ENCODE data around the gene EHD1. TPM values are rescaled to one million over a fixed set of nuclear protein-coding genes. Genes with fewer than 3 reads are reported as not detected.
"Not testable (repeated sequence)": the region's sequence is repeated elsewhere in the genome, so short reads cannot be mapped to it uniquely, and the experiment has no call there.

Gene EHD1
- total and polyA plus RNA-seq, 4 donors = 40.9 to 102 (median 79.1) TPM

DNA sequence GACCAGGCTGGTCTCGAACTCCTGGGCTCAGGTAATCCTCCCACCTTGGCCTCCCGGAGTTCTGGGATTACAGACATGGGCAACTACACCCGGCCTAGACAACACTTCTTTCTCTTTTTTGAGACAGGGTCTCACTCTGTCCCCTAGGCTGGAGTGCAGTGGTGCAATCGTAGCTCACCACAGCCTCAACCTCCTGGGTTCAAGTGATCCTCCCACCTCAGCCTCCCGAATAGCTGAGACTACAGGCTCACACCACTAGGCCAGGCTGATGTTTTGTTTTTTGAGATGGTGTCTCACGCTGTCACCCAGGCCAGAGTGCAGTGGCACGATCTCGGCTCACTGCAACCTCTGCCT, 32.7 kb downstream of the EHD1 start:
- H3K36me3 ChIP-seq (ENCODE audit: control insufficient read depth, insufficient read depth, low read length); H3K9me3 ChIP-seq (ENCODE audit: control insufficient read depth, insufficient read depth, low read length); H3K27ac ChIP-seq (ENCODE audit: low read depth, low read length); DNase-seq (ENCODE audit: low read depth in 4 of 6, low spot score in 6 of 6); H3K4me3 ChIP-seq (ENCODE audit: low read depth, low read length): not testable (repeated sequence)
- peaks cover 14% of the 10 kb centered on the region for H3K27me3 ChIP-seq (ENCODE audit: control insufficient read depth, insufficient read depth, low read length)
- WGBS (ENCODE audit: insufficient coverage) = 91% methylated on average over 4 of the region's 8 CpGs
- H3K4me1 ChIP-seq (ENCODE audit: control insufficient read depth, insufficient read depth, low read length) = peaks cover 17% of the 10 kb centered on the region

DNA sequence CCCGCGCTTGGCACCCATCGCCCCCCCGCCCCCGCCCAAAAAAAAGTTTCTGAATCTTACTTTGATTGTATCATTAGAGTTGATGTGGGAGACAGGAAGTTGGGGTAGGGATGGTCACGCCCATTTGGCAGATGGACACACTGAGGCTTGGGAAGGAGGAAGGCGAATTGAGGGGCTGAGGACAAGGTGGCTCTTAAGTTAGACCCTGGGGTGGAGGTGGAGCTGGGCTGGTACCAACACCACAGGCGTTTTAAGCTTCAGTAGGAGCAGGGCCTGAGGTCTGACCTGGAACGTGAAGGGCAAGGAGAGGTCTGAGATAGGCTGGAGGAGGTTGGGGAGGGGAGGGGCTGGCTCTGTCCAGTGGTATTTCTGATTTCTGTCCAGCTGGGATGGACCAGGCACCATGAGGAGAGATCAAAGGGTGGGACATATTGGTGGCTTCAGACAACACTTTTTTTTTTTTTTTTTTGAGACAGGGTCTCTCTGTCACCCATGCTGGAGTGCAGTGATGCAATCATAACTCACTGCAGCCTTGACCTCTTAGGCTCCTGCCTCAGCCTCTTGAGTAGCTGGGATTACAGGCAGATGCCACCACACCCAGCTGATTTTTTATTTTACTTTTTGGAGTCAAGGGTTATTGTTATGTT, 33.2 kb downstream of the EHD1 start:
- 18% methylated on average over 9 of the region's 9 CpGs for WGBS (ENCODE audit: insufficient coverage)
- no peak overlapping the region for H3K4me3 ChIP-seq (ENCODE audit: low read depth, low read length)
- no peaks in the 10 kb centered on the region for H3K9me3 ChIP-seq (ENCODE audit: control insufficient read depth, insufficient read depth, low read length)
- no peak overlapping the region for H3K27ac ChIP-seq (ENCODE audit: low read depth, low read length)
- peaks cover 14% of the 10 kb centered on the region for H3K27me3 ChIP-seq (ENCODE audit: control insufficient read depth, insufficient read depth, low read length)
- H3K4me1 ChIP-seq (ENCODE audit: control insufficient read depth, insufficient read depth, low read length) = peaks cover 17% of the 10 kb centered on the region
- no peak for DNase-seq (ENCODE audit: low read depth in 4 of 6, low spot score in 6 of 6)
- H3K36me3 ChIP-seq (ENCODE audit: control insufficient read depth, insufficient read depth, low read length) = peaks cover 3% of the 10 kb centered on the region

DNA sequence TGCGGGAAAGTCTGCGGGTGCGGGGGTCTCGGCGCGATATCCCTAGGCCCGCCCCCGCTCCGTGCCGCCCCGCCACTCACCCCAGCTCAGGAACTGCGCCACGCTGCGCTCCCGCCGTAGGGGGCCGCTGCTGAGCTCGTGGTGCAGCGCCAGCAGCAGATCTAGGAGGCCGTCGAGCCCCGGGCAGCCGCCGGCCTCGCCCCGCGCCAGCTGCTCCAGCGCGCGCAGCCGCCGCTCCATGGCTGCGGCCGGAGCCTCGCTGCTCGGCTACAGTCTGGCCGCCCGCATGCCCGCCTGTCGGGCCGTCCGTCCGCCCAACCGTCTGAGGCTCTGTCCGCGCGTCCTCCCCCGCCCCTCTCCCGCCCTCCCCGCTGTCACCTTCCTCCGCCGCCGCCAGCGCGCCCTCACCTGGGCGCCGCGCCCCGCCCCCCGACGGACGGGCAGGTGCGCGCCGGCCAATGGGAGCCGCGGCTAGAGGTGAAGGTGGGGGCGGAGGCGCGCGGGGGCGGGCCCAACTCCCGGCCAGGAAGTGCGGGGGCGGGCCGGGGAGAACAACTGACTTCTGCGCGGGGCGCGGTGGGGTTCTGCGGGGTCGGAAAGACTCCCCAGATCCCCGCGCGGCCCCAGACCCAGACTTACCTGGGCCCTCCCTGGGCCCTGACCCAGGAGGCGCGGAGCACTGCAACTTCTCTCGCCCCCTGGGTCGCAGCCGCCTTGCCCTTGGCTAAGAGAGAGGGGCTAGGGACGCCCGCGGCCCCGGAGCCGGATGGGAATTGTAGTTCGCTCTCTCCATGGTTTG, 33.9 kb downstream of the EHD1 start, which contains the start of gene CDC42BPG:
Gene CDC42BPG, minus strand, starts transcription at position 324 of the 799 bp plus-strand sequence. Its CDS starts 84 bp downstream, at position 240.
- Histone ChIP-seq H3K4me3 (ENCODE audit: low read depth, low read length) (peak within 1 kb of the TSS; percentile 40), H3K36me3 (ENCODE audit: control insufficient read depth, insufficient read depth, low read length) (peaks cover 4% of the 10 kb centered on the region), H3K9me3 (ENCODE audit: control insufficient read depth, insufficient read depth, low read length) (no peaks in the 10 kb centered on the region), H3K4me1 (ENCODE audit: control insufficient read depth, insufficient read depth, low read length) (peaks cover 17% of the 10 kb centered on the region), H3K27ac (ENCODE audit: low read depth, low read length) (no peak within 1 kb of the TSS), H3K27me3 (ENCODE audit: control insufficient read depth, insufficient read depth, low read length) (peaks cover 14% of the 10 kb centered on the region)
- DNase-seq (ENCODE audit: low read depth in 4 of 6, low spot score in 6 of 6) = peak in 1 of 6 donors; percentile 63
- under 1% methylated on average over 91 of the region's 96 CpGs for WGBS (ENCODE audit: insufficient coverage)

DNA sequence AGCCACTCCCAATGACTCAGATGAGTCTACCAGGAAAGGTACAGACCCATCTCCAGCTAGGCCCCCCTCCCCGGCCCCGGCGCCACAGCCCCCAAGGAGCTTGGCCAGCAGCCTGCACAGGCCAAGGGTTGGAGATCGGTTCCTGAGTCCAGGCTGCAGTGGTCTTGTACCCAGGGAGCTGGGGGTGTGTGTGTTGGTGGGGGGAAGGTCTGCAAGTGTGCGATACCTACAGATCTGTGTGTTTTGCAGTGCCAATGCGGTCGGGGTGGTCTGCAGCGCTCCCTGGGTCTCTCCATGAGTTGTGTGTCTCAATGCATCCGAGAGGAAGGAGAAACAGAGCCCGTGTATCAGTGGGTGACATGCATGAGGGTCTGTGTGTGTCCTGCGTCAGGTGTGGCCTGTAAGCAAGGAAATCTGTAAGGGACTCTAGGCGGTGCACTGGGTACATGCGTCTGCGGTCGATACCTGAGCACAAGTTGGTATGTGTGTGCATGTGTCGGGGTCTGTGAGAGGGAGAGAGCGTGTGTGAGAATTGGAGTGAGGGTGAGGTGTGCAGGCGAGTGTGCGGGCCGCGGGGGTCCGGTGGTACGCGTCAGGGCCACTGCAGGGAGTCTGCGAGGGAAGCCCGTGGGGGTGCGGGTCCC, 34.6 kb downstream of the EHD1 start:
- H3K9me3 ChIP-seq (ENCODE audit: control insufficient read depth, insufficient read depth, low read length) = no peaks in the 10 kb centered on the region
- no peak overlapping the region for H3K27ac ChIP-seq (ENCODE audit: low read depth, low read length)
- H3K4me1 ChIP-seq (ENCODE audit: control insufficient read depth, insufficient read depth, low read length) = peaks cover 13% of the 10 kb centered on the region
- DNase-seq (ENCODE audit: low read depth in 4 of 6, low spot score in 6 of 6) = no peak
- peaks cover 4% of the 10 kb centered on the region for H3K36me3 ChIP-seq (ENCODE audit: control insufficient read depth, insufficient read depth, low read length)
- H3K27me3 ChIP-seq (ENCODE audit: control insufficient read depth, insufficient read depth, low read length) = peaks cover 14% of the 10 kb centered on the region
- 50% methylated on average over 27 of the region's 27 CpGs for WGBS (ENCODE audit: insufficient coverage)
- H3K4me3 ChIP-seq (ENCODE audit: low read depth, low read length) = no peak overlapping the region

DNA sequence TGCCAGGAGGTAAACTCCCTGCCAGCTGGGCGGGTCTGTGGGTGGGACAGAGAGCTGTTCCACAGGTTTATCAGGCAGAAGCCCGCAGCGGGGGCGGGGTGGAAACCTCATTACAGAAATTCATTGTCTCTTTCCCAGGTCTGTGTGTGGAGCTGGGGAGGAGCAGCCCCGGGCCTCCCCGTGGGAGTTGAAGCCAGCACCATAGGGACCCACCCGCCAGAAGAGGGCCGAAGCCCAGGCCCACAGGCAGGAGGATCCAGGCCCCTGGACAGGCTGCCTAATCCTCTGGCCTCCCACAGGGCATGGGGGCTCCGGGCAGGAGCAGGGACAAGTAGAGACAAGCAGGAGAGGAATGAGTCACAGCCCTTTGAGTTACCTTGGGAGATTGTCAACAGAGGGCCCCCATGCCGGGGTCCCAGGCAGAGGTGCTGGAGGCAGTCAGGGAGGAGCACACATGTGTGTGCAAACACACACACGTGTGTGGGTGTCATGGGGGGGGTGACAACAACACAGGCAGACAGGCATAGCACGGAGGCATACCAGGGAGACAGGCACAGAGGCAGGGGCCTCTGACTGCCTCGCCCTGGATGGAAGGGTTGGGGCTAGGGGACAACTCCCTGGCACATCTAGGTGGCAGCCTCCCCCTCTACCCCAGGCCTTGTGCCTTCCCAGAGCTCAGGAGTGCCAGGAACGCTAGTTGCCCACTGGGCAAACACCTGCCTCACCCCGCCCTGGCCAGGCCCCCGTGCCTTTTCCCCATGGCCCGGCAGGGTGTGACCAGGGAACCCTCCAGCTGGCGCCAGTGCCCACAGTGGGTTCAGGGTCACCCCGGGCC, 35.4 kb downstream of the EHD1 start:
- no peak for DNase-seq (ENCODE audit: low read depth in 4 of 6, low spot score in 6 of 6)
- Histone ChIP-seq H3K27me3 (ENCODE audit: control insufficient read depth, insufficient read depth, low read length) (peaks cover 14% of the 10 kb centered on the region), H3K36me3 (ENCODE audit: control insufficient read depth, insufficient read depth, low read length) (peaks cover 4% of the 10 kb centered on the region), H3K9me3 (ENCODE audit: control insufficient read depth, insufficient read depth, low read length) (no peaks in the 10 kb centered on the region), H3K4me1 (ENCODE audit: control insufficient read depth, insufficient read depth, low read length) (peaks cover 13% of the 10 kb centered on the region), H3K27ac (ENCODE audit: low read depth, low read length) (no peak overlapping the region), H3K4me3 (ENCODE audit: low read depth, low read length) (no peak overlapping the region)
- 75% methylated on average over 14 of the region's 19 CpGs for WGBS (ENCODE audit: insufficient coverage)

DNA sequence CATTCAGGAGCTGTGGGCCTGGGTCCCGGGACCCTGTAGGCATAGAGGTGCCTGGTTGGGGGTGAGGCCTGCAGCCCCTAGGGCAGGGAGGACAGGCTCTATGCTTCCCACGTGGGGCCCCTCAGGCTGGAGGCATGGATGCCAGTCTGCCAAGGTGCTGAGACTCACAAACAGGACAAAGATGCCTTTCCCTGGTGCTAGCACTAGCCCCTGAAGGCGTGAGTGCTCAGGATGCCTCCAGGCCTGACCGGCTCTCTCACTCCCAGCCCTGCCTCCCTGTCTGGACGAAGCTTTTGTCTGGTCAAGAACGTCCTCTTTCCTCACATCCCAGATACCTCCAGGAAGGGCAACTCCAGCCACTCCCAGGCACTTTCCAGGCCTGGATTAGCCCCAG, 36.1 kb downstream of the EHD1 start:
- no peak overlapping the region for H3K4me3 ChIP-seq (ENCODE audit: low read depth, low read length)
- H3K36me3 ChIP-seq (ENCODE audit: control insufficient read depth, insufficient read depth, low read length) = peaks cover 4% of the 10 kb centered on the region
- H3K27ac ChIP-seq (ENCODE audit: low read depth, low read length) = no peak overlapping the region
- H3K9me3 ChIP-seq (ENCODE audit: control insufficient read depth, insufficient read depth, low read length) = no peaks in the 10 kb centered on the region
- no peak for DNase-seq (ENCODE audit: low read depth in 4 of 6, low spot score in 6 of 6)
- 76% methylated on average over 4 of the region's 6 CpGs for WGBS (ENCODE audit: insufficient coverage)
- peaks cover 14% of the 10 kb centered on the region for H3K27me3 ChIP-seq (ENCODE audit: control insufficient read depth, insufficient read depth, low read length)
- H3K4me1 ChIP-seq (ENCODE audit: control insufficient read depth, insufficient read depth, low read length) = peaks cover 12% of the 10 kb centered on the region

DNA sequence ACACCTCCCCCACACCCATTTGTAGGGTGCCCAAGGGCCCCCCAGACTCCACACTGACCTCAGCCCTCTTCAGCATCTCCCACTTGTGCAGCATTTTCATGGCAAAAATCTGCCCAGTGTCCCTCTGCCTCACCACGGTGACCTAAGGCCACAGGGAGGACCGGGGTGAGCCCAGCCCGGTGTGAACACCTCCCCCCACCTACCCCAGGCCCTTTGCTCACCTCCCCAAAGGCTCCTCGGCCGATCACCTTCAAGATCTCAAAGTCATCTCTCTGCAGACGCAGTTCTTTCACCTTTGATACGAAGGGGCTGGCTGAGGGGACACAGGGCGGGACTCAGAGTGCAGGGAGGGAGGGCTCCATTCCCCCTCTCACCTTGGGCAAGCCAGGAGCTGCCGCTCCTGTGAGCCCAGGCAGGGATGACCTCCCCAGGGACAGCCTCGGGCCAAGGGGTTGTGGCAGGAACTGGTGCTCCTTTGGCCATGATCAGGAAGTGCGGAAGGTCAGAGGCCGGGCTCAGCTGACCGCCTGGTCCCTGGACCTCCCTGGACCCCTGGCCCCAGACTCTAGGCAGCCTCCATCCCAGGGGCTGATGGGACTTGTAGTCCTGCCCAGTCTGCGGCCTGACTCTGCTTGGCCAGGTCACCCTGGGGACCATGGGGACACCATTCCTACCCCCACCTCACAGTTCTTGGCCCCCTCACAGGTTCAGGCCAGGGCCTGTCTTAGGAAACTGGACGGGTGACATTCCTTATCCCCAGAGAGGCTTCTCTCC, 36.6 kb downstream of the EHD1 start:
- Histone ChIP-seq H3K36me3 (ENCODE audit: control insufficient read depth, insufficient read depth, low read length) (peaks cover 4% of the 10 kb centered on the region), H3K27ac (ENCODE audit: low read depth, low read length) (no peak overlapping the region), H3K4me3 (ENCODE audit: low read depth, low read length) (no peak overlapping the region), H3K27me3 (ENCODE audit: control insufficient read depth, insufficient read depth, low read length) (peaks cover 14% of the 10 kb centered on the region), H3K4me1 (ENCODE audit: control insufficient read depth, insufficient read depth, low read length) (peaks cover 10% of the 10 kb centered on the region), H3K9me3 (ENCODE audit: control insufficient read depth, insufficient read depth, low read length) (no peaks in the 10 kb centered on the region)
- no peak for DNase-seq (ENCODE audit: low read depth in 4 of 6, low spot score in 6 of 6)
- WGBS (ENCODE audit: insufficient coverage) = 81% methylated on average over 14 of the region's 15 CpGs

DNA sequence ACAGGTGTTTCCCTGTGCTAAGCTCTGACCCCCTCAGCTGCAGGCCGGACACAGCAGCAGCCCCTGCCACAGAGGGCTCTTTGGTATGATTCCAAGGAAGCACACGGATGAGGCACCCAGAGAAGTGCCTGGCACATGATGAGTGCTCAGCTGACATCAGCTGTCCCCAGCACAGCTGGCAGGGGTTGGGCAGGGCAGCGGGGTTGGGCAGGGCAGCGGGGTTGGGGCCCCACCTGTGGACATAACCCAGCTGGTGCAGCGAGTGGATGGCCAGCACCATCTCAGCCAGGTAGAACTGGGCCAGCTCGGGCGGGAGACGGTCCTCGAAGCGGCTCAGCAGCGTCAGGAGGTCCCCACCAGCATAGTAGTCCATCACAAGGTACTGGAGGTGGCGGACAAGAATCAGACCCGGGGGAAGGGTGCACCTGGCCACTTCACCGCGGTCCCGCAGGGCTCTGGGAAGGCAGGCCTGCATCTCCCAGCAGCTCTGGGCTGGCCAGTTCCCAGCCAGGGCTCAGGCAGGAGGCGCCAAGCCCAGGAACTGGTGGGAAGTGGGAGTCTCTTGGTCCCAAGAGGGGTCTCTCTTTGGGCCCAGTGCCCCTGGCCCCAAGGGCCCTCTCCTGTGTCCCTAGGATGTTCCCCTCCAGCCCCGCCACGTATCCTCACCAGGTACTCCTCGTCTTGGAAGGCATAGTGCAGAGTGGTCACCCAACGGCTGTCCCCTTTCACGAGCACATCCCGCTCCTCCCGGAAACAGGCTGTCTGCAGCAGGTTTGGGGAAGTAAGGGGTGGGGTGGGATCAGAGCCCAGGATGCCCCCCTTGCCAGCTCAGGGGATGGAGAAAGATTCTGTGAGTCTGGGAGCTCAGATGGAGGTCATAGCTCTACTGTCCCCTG, 38.3 kb downstream of the EHD1 start:
- no peak overlapping the region for H3K27ac ChIP-seq (ENCODE audit: low read depth, low read length)
- WGBS (ENCODE audit: insufficient coverage) = 90% methylated on average over 23 of the region's 24 CpGs
- H3K27me3 ChIP-seq (ENCODE audit: control insufficient read depth, insufficient read depth, low read length) = peaks cover 14% of the 10 kb centered on the region
- DNase-seq (ENCODE audit: low read depth in 4 of 6, low spot score in 6 of 6) = no peak
- no peaks in the 10 kb centered on the region for H3K9me3 ChIP-seq (ENCODE audit: control insufficient read depth, insufficient read depth, low read length)
- no peak overlapping the region for H3K4me3 ChIP-seq (ENCODE audit: low read depth, low read length)
- peaks cover 10% of the 10 kb centered on the region for H3K36me3 ChIP-seq (ENCODE audit: control insufficient read depth, insufficient read depth, low read length)
- H3K4me1 ChIP-seq (ENCODE audit: control insufficient read depth, insufficient read depth, low read length) = peaks cover 11% of the 10 kb centered on the region
